Smooth muscle cell (in vitro differentiated cells): ENCODE results near the gene TTC22. TPM values are rescaled to one million over a fixed set of nuclear protein-coding genes. Genes with fewer than 3 reads are reported as not detected.

Experiments used
- DNase-seq: peaks from one replicate; lab custom pipeline; 2025; ENCODE audit not compliant: unreplicated experiment; lab: John Stamatoyannopoulos, UW
- H2AFZ ChIP-seq: fragments of 200-600 bp; sonication (generic); 2 replicates; pipeline ENCODE4 v1.6.0; 2016; ENCODE audit warnings: antibody characterized with exemption, low read depth, mild to moderate bottlenecking
- H3F3A ChIP-seq: fragments of 200-600 bp; sonication (generic); 2 replicates; pipeline ENCODE4 v1.6.0; 2017; ENCODE audit warnings: antibody characterized with exemption, low read depth
- H3K27ac ChIP-seq: fragments of 200-600 bp; sonication (generic); 2 replicates; pipeline ENCODE4 v1.5.1; 2016; ENCODE audit warnings: low read depth, mild to moderate bottlenecking
- H3K27me3 ChIP-seq: fragments of 200-600 bp; sonication (generic); 2 replicates; pipeline ENCODE4 v1.6.1; 2016; ENCODE audit warnings: low read depth, mild to moderate bottlenecking
- H3K36me3 ChIP-seq: fragments of 200-600 bp; sonication (generic); 2 replicates; pipeline ENCODE4 v1.5.1; 2016; ENCODE audit warnings: low read depth
- H3K4me1 ChIP-seq: fragments of 200-600 bp; sonication (generic); 2 replicates; pipeline ENCODE4 v1.5.1; 2016; ENCODE audit warnings: low read depth
- H3K4me2 ChIP-seq: fragments of 200-600 bp; sonication (generic); 2 replicates; pipeline ENCODE4 v1.6.0; 2016; ENCODE audit warnings: mild to moderate bottlenecking
- H3K4me3 ChIP-seq: fragments of 200-600 bp; sonication (generic); 2 replicates; pipeline ENCODE4 v1.5.1; 2016; ENCODE audit warnings: mild to moderate bottlenecking
- H3K79me2 ChIP-seq: fragments of 200-600 bp; sonication (generic); 2 replicates; pipeline ENCODE4 v1.6.0; 2016; ENCODE audit warnings: low read depth, mild to moderate bottlenecking
- H3K9ac ChIP-seq: fragments of 200-600 bp; sonication (generic); 2 replicates; pipeline ENCODE4 v1.6.0; 2016; ENCODE audit warnings: low read depth
- H3K9me3 ChIP-seq: fragments of 200-600 bp; sonication (generic); replicated peaks from 2 replicates; pipeline ENCODE4 v1.5.1; 2016; ENCODE audit warnings: low read depth
- H4K20me1 ChIP-seq: fragments of 200-600 bp; sonication (generic); 2 replicates; pipeline ENCODE4 v1.6.0; 2016; ENCODE audit warnings: low read depth
- CTCF ChIP-seq: fragments of 200-600 bp; sonication (generic); IDR thresholded peaks from 2 replicates; pipeline ENCODE4 v1.5.1; 2017; ENCODE audit warnings: borderline replicate concordance, mild to moderate bottlenecking, antibody characterized with exemption; ENCODE audit not compliant: insufficient read depth, poor library complexity, severe bottlenecking
- WGBS: methylation state at CpG from one replicate; pipeline ENCODE4 v1.1.7; 2016; ENCODE audit warnings: low lambda C conversion rate; 5-methylcytosine and 5-hydroxymethylcytosine counted together
- polyA plus RNA-seq: library from polyadenylated mRNA; unstranded; fragments of >200 nt; fragmentation: Nextera tagmentation; extraction: Ambion mirVana; gene quantifications from 2 replicates; pipeline ENCODE4 v1.2.1, GENCODE V29; 2016
- total RNA-seq: library from RNA; depleted of rRNA; stranded (reverse); fragments of >200 nt; gene quantifications from 2 replicates; pipeline ENCODE4 v1.2.3, GENCODE V29; 2014

The TTC22 gene
- total and polyA plus RNA-seq, 2 experiments from 2014 or later, result 0.50 to 1.3 TPM

- H3K9ac ChIP-seq, result no peak overlapping the region
- DNase-seq, result no peak
- no peaks in the 10 kb centered on the region for H3K79me2 ChIP-seq
- no peak overlapping the region for H3K27ac ChIP-seq
- no peak overlapping the region for H3K4me2 ChIP-seq
- no peaks in the 10 kb centered on the region for H3K36me3 ChIP-seq
- H3K4me3 ChIP-seq, result no peak overlapping the region
- H3K4me1 ChIP-seq, result no peaks in the 10 kb centered on the region
- TF ChIP-seq CTCF, result no peak
- H3K27me3 ChIP-seq, result no peaks in the 10 kb centered on the region
- no peak overlapping the region for H2AFZ ChIP-seq
- no peaks in the 10 kb centered on the region for H3K9me3 ChIP-seq
- WGBS, result 98% methylated on average over 3 of the region's 3 CpGs
- no peaks in the 10 kb centered on the region for H3F3A ChIP-seq
- H4K20me1 ChIP-seq, result no peaks in the 10 kb centered on the region
Observed at GRCh38 chr1:54744696-54745095, 56.4 kb downstream of the TTC22 start.

- H3K36me3 ChIP-seq, result no peaks in the 10 kb centered on the region
- H3F3A ChIP-seq, result no peaks in the 10 kb centered on the region
- H3K79me2 ChIP-seq, result no peaks in the 10 kb centered on the region
- no peaks in the 10 kb centered on the region for H3K27me3 ChIP-seq
- H3K4me2 ChIP-seq, result no peak overlapping the region
- no peaks in the 10 kb centered on the region for H4K20me1 ChIP-seq
- H3K9ac ChIP-seq, result no peak overlapping the region
- H3K4me3 ChIP-seq, result no peak overlapping the region
- H3K9me3 ChIP-seq, result no peaks in the 10 kb centered on the region
- H3K27ac ChIP-seq, result no peak overlapping the region
- WGBS, result 91% methylated on average over 12 of the region's 12 CpGs
- H2AFZ ChIP-seq, result no peak overlapping the region
- TF ChIP-seq CTCF, result no peak
- DNase-seq, result no peak
- no peaks in the 10 kb centered on the region for H3K4me1 ChIP-seq
Observed at GRCh38 chr1:54743416-54744226, 57.5 kb downstream of the TTC22 start.

- no peak overlapping the region for H3K27ac ChIP-seq
- no peak overlapping the region for H3K4me3 ChIP-seq
- no peaks in the 10 kb centered on the region for H3K9me3 ChIP-seq
- no peaks in the 10 kb centered on the region for H3K36me3 ChIP-seq
- no peak overlapping the region for H3K4me2 ChIP-seq
- no peaks in the 10 kb centered on the region for H3F3A ChIP-seq
- 95% methylated on average over 4 of the region's 4 CpGs for WGBS
- H3K79me2 ChIP-seq, result no peaks in the 10 kb centered on the region
- no peak overlapping the region for H3K9ac ChIP-seq
- DNase-seq, result no peak
- no peak for TF ChIP-seq CTCF
- H3K4me1 ChIP-seq, result no peaks in the 10 kb centered on the region
- H2AFZ ChIP-seq, result no peak overlapping the region
- no peaks in the 10 kb centered on the region for H3K27me3 ChIP-seq
- no peaks in the 10 kb centered on the region for H4K20me1 ChIP-seq
Observed at GRCh38 chr1:54742282-54742681, 58.8 kb downstream of the TTC22 start.

GRCh38 chr1:54741531-54741930, 59.6 kb downstream of the TTC22 start:
- Histone ChIP-seq H3K27me3 (no peaks in the 10 kb centered on the region), H3K4me1 (no peaks in the 10 kb centered on the region), H3K9ac (no peak overlapping the region), H2AFZ (no peak overlapping the region), H4K20me1 (no peaks in the 10 kb centered on the region), H3K4me2 (no peak overlapping the region), H3K27ac (no peak overlapping the region), H3K9me3 (no peaks in the 10 kb centered on the region), H3K36me3 (no peaks in the 10 kb centered on the region), H3F3A (no peaks in the 10 kb centered on the region), H3K79me2 (no peaks in the 10 kb centered on the region), H3K4me3 (no peak overlapping the region)
- WGBS, result 95% methylated on average over 4 of the region's 4 CpGs
- no peak for TF ChIP-seq CTCF
- no peak for DNase-seq
